ENCODE data around the gene C10orf95. TPM values are rescaled to one million over a fixed set of nuclear protein-coding genes. Genes with fewer than 3 reads are reported as not detected.

Gene C10orf95
- total RNA-seq, 1 donor from 2014 or later = 0.20 TPM

DNA sequence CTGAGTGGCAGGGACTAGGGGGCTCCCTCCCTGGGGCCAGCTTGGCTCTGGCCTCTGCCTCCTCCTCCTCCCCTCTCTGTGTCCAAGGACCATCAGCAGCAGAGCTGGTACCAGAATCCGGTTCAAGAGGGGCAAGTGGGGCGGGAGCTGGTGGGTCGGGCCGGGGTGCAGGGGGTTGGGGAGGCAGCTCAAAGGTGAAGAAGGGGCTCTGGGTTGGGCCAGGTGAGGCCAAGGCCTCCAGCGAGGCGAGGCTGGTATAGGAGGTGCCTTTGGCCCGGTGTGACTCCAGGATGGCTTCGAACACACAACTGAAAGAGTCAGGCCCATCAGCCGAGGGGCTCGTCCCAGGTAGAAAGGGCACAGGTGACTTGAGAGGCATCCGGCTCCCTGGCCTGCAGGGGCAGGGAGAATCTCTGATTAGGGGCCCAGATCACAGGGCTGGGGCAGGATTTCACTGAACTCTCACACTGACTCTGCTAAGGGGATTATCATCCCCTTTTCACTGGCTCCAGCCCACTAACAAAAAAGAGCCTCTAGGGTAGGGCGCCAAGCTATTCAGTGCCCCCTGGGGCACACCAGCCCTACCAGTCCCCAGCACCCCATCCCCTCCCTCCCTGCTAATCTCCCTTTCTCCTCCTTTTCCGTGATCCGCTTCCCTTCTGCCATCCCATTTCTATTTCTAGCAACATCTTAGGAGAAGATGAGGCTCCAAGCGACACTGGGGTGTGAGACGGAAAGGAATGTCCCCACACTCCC, 37.4 kb downstream of the C10orf95 start:
- FAIRE-seq = no peak
- H3K4me2 ChIP-seq (ENCODE audit: low read length) = no peak overlapping the region
- no peak overlapping the region for H3K27ac Mint-ChIP-seq (ENCODE audit: unreplicated experiment)
- TF ChIP-seq EZH2 (IDR thresholded peaks at IDR 0.05; ENCODE audit: insufficient read depth, low read length) = no peak
- TF ChIP-seq, protein P1, sequence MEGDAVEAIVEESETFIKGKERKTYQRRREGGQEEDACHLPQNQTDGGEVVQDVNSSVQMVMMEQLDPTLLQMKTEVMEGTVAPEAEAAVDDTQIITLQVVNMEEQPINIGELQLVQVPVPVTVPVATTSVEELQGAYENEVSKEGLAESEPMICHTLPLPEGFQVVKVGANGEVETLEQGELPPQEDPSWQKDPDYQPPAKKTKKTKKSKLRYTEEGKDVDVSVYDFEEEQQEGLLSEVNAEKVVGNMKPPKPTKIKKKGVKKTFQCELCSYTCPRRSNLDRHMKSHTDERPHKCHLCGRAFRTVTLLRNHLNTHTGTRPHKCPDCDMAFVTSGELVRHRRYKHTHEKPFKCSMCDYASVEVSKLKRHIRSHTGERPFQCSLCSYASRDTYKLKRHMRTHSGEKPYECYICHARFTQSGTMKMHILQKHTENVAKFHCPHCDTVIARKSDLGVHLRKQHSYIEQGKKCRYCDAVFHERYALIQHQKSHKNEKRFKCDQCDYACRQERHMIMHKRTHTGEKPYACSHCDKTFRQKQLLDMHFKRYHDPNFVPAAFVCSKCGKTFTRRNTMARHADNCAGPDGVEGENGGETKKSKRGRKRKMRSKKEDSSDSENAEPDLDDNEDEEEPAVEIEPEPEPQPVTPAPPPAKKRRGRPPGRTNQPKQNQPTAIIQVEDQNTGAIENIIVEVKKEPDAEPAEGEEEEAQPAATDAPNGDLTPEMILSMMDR (IDR thresholded peaks at IDR 0.05; ENCODE audit: insufficient read depth, low read depth, low read length) = no peak
- peaks cover 3% of the 10 kb centered on the region for H3K4me1 ChIP-seq (ENCODE audit: insufficient read depth, low read length)
- H3K27ac ChIP-seq (ENCODE audit: low read depth, low read length) = no peak overlapping the region
- H3K36me3 Mint-ChIP-seq (ENCODE audit: low read depth, unreplicated experiment) = peaks cover 3% of the 10 kb centered on the region
- no peak overlapping the region for H3K4me3 ChIP-seq (ENCODE audit: insufficient read depth, low read depth, low read length)
- H4K20me1 ChIP-seq (ENCODE audit: insufficient read depth, low read length) = no peaks in the 10 kb centered on the region
- H3K9me3 ChIP-seq (ENCODE audit: insufficient read depth, low read depth, low read length) = no peaks in the 10 kb centered on the region
- peaks cover 39% of the 10 kb centered on the region for H3K27me3 Mint-ChIP-seq (ENCODE audit: low read depth, unreplicated experiment)
- no peaks in the 10 kb centered on the region for H3K79me2 ChIP-seq (ENCODE audit: insufficient read depth, low read length)
- peaks cover 28% of the 10 kb centered on the region for H3K27me3 ChIP-seq (ENCODE audit: insufficient read depth, low read length)
- H2AFZ ChIP-seq (ENCODE audit: low read depth, low read length) = no peak overlapping the region
- no peaks in the 10 kb centered on the region for H3K9me3 Mint-ChIP-seq (ENCODE audit: unreplicated experiment)
- H3K4me1 Mint-ChIP-seq (ENCODE audit: low read depth, unreplicated experiment) = peaks cover 12% of the 10 kb centered on the region
- H3K36me3 ChIP-seq (ENCODE audit: insufficient read depth, low read length) = no peaks in the 10 kb centered on the region
- DNase-seq (ENCODE audit: low read depth) = no peak
- no peak overlapping the region for H3K9ac ChIP-seq (ENCODE audit: low read length)
- H3K4me3 Mint-ChIP-seq (ENCODE audit: unreplicated experiment) = no peak overlapping the region

DNA sequence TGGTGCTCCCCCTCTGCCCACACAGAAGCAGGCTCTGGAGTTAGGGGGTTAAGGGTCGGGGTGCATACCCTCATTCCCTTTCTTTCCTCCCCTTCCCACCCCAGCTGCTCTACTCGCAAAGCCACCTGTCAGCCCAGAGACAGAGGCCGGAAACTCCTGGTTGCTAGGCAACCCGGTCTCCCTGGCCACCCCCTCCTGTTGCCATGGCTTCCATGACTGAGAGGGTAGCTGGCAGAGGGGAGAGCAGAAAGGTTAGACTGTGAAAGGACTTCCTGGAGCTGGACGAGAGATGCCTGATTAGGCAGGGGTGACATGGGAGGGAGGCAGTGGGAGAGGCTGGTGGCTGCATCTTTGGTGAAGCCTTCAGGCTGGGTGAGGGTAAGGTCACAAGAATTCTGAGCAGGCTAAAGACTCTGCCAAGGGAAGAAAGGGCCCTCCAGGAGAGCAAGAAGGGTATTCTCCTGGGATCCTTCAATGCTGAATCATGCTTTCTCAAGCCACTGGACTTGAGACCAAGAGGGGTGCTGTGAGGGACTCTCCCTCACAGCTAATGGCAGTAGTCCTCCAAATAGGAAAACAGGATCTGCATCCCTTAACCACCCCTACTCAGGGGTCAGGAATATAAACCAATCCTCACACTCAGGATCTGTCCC, 38.2 kb downstream of the C10orf95 start:
- Mint-ChIP-seq H3K4me1 (ENCODE audit: low read depth, unreplicated experiment) (peaks cover 12% of the 10 kb centered on the region), H3K27ac (ENCODE audit: unreplicated experiment) (no peak overlapping the region), H3K36me3 (ENCODE audit: low read depth, unreplicated experiment) (peaks cover 3% of the 10 kb centered on the region), H3K4me3 (ENCODE audit: unreplicated experiment) (no peak overlapping the region), H3K27me3 (ENCODE audit: low read depth, unreplicated experiment) (peaks cover 39% of the 10 kb centered on the region), H3K9me3 (ENCODE audit: unreplicated experiment) (no peaks in the 10 kb centered on the region)
- Histone ChIP-seq H3K9me3 (ENCODE audit: insufficient read depth, low read depth, low read length) (no peaks in the 10 kb centered on the region), H3K4me2 (ENCODE audit: low read length) (no peak overlapping the region), H3K79me2 (ENCODE audit: insufficient read depth, low read length) (no peaks in the 10 kb centered on the region), H2AFZ (ENCODE audit: low read depth, low read length) (no peak overlapping the region), H3K36me3 (ENCODE audit: insufficient read depth, low read length) (no peaks in the 10 kb centered on the region), H3K27me3 (ENCODE audit: insufficient read depth, low read length) (peaks cover 26% of the 10 kb centered on the region), H3K27ac (ENCODE audit: low read depth, low read length) (no peak overlapping the region), H3K4me1 (ENCODE audit: insufficient read depth, low read length) (peaks cover 3% of the 10 kb centered on the region), H3K4me3 (ENCODE audit: insufficient read depth, low read depth, low read length) (no peak overlapping the region), H3K9ac (ENCODE audit: low read length) (no peak overlapping the region), H4K20me1 (ENCODE audit: insufficient read depth, low read length) (peaks cover 3% of the 10 kb centered on the region)
- no peak for FAIRE-seq
- no peak for DNase-seq (ENCODE audit: low read depth)
- no peak for TF ChIP-seq EZH2 (IDR thresholded peaks at IDR 0.05; ENCODE audit: insufficient read depth, low read length)
- TF ChIP-seq, protein P1 (IDR thresholded peaks at IDR 0.05; ENCODE audit: insufficient read depth, low read depth, low read length) = no peak

DNA sequence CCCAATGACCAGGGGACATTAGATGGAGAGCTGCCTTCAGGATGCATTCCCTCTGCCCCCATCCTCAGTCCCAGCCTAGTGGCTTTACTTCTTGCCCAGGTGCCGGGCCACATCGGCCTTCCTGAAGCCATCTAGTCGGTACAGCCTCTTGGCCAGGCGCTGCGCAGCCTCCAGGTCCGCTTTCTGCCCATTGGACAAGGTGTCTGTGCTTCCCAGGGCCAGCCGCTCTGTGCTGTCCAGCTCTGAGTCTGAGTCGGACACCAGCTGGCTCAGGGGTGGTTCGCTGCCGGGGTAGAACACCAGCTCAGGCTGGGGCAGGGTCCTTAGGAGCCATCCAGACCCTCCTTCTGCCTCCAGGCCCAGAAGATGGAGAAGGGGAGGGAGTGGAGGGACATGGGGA, 39.0 kb downstream of the C10orf95 start:
- Mint-ChIP-seq H3K4me1 (ENCODE audit: low read depth, unreplicated experiment) (peaks cover 12% of the 10 kb centered on the region), H3K36me3 (ENCODE audit: low read depth, unreplicated experiment) (peaks cover 3% of the 10 kb centered on the region), H3K4me3 (ENCODE audit: unreplicated experiment) (no peak overlapping the region), H3K27me3 (ENCODE audit: low read depth, unreplicated experiment) (peaks cover 34% of the 10 kb centered on the region), H3K27ac (ENCODE audit: unreplicated experiment) (no peak overlapping the region), H3K9me3 (ENCODE audit: unreplicated experiment) (no peaks in the 10 kb centered on the region)
- H3K79me2 ChIP-seq (ENCODE audit: insufficient read depth, low read length) = no peaks in the 10 kb centered on the region
- no peak for DNase-seq (ENCODE audit: low read depth)
- no peak overlapping the region for H3K27ac ChIP-seq (ENCODE audit: low read depth, low read length)
- FAIRE-seq = no peak
- H2AFZ ChIP-seq (ENCODE audit: low read depth, low read length) = no peak overlapping the region
- TF ChIP-seq EZH2 (IDR thresholded peaks at IDR 0.05; ENCODE audit: insufficient read depth, low read length) = no peak
- TF ChIP-seq, protein P1 (IDR thresholded peaks at IDR 0.05; ENCODE audit: insufficient read depth, low read depth, low read length) = no peak
- H3K36me3 ChIP-seq (ENCODE audit: insufficient read depth, low read length) = no peaks in the 10 kb centered on the region
- peaks cover 21% of the 10 kb centered on the region for H3K27me3 ChIP-seq (ENCODE audit: insufficient read depth, low read length)
- H3K9me3 ChIP-seq (ENCODE audit: insufficient read depth, low read depth, low read length) = no peaks in the 10 kb centered on the region
- peaks cover 3% of the 10 kb centered on the region for H3K4me1 ChIP-seq (ENCODE audit: insufficient read depth, low read length)
- no peak overlapping the region for H3K4me3 ChIP-seq (ENCODE audit: insufficient read depth, low read depth, low read length)
- peaks cover 9% of the 10 kb centered on the region for H4K20me1 ChIP-seq (ENCODE audit: insufficient read depth, low read length)
- no peak overlapping the region for H3K4me2 ChIP-seq (ENCODE audit: low read length)
- H3K9ac ChIP-seq (ENCODE audit: low read length) = no peak overlapping the region
